HG03280 (cell line): ENCODE data around the gene RNF166.

Experiments used
- ATAC-seq: cut with Tn5 transposase; IDR thresholded peaks from one replicate; pipeline ENCODE4 v1.9.1; 2021; ENCODE audit warnings: mild to moderate bottlenecking, moderate library complexity; ENCODE audit not compliant: unreplicated experiment

RNF166 gene

GRCh38 chr16:88712362-88712979 is 6.3 kb upstream of the RNF166 start:
- no peak for ATAC-seq

DNA sequence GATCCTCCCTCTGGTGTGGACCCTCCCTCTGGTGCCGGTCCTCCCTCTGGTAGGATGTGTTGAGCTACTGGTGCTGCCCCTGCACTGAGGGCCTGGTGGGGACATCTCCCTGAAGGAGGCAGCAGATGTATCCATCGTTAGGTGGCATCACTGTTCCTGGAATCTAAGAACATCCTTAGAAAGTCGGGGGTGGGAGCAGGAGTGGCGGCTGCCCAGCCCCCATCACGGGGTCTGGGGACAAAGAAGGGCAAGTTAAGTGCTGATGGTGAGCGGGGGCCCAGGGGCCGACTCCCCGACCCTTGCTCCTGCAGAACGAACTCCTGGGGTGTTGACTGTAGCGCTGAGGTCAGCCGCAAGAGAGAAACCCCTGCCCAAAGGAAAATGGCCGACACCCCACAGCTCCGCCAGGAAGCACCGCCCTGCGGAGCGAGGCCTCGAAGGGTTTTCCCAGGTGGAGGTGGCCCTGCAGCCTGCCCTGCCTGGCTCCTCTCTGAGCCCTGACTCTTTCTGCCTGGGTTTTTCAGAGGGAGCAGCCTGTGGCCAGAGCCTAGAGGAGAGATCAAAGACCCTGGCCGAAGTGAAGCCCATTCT is 5.6 kb upstream of the RNF166 start:
- ATAC-seq = no peak

DNA sequence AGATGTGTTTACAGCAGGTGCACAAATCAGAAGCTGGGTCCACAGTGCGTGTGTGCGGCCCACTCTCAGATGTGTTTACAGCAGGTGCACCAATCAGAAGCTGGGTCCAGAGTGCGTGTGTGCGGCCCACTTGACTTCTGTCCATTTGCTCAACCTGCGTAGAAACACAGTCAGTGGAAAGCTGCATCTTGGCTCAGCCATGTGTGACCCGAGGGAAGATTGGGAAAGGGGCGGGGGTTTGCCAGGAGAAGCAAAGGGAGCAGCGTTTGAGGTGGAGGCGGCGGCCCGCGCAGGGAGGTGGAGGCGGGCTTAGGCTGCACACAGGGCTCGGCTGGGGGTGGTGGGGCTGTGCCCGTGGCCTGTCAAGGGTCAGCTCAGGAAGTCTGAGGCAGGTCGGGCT is 4.3 kb upstream of the RNF166 start:
- no peak for ATAC-seq

DNA sequence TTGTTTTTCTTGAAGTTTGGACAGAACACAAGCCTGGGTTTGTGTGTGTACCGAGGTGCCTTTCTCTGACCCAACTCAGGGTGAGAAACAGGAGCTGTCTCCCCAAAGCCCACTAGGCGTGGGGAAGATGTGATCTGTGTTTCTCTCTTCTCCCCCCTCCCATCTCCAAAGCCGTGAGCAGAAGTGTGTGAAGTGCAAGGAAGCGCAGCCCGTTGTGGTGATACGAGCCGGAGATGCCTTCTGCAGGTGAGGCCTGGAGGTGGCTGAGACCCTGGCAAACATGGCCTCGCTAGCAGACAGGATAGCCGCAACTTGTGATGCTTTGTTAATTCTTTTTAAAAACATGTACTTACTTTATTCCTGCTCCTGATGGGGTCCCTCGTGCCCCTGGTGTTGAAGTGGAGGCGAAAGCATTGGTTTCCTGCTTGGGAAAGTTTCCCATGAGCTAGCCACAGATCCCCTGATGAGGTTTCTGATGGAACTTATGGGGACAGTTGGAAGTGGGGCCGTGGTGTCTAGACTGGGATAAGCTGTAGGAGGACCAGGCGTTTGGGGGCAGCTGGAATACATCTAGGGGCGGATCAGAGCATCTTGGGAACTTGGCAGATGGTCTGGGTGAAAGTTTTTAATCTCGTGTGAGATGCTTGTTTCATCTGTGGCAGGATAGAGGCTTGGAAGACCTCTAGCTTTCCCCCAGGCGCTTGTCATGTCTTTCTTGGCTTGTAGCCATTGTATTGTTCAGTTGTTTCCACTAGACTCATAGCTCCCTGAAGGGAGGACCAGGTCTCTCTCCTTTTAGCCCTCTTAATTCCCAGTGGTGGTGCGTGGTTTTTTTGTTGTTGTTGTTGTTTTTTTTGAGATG is 988 bp upstream of the RNF166 start:
- ATAC-seq = no peak

GRCh38 chr16:88705801-88706228 is 393 bp downstream of the RNF166 start:
- ATAC-seq = peak; percentile 24

DNA sequence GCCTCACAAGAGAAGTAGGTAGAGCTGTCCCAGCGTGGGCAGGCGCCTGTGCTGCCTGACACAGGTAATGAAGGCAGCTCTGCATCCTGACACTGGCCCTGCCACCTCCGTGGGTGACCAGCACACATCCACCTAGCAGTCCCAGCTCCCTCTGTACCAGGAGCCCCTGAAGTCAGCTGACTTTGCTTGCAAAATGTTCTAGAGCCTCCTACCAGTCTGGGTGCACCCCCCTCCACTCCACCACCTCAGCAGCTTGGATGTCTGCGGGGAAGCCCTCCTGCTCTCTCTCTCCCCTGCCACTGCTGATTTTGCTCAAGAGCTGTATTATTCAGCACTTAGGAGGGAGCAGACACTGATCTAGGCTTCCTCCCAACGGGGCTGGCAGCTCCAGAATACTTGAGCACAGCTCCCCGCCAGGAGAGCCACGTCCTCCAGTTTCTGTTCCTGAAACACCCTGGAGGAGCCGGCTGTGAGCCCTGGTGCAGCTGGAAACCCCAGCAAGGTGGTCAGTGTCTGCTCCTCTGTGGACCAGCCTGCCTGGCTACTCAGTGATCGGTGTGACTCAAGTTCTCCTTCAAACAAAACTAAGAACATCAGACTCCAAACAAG is 1.0 kb downstream of the RNF166 start:
- no peak for ATAC-seq

DNA sequence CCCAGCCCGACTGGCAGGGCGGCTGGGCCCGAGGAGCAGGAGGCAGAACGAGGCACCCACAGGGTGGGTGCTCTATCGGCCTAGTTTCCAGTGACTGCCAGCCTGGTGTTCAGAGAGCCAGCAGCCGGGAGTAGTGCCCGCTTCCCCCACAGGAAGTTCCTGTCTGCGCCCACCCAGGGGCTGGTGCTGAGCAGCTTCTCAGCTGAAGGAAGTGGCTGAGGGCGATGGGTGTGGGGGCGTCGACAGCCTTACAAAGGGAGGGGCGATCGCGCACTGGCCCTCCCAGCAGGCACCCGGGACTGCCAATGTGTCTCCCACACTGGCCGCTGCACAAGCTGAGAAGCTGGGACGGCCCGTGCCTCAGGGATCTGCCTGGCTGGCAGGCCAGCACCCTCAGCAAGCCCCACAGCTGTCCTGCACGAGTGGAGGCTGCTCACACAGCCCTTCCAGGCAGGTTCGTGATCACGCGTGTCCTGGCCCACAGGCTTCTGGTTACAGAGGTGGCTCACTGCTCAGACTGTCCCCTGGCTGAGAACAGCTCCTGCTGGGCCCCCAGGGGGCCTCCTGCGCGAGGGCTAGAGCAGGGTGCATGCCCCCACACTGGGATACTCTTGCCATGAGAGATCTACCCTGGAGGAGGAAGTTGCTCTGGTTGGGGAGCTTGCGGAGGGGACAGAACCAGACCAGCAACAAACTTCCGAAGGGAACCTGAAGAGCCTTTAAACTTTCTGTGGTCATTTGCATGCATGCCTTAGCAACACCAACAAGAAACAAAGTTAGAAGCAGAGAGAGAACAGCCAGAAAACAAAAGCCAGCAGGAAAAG is 2.5 kb downstream of the RNF166 start:
- ATAC-seq = no peak

DNA sequence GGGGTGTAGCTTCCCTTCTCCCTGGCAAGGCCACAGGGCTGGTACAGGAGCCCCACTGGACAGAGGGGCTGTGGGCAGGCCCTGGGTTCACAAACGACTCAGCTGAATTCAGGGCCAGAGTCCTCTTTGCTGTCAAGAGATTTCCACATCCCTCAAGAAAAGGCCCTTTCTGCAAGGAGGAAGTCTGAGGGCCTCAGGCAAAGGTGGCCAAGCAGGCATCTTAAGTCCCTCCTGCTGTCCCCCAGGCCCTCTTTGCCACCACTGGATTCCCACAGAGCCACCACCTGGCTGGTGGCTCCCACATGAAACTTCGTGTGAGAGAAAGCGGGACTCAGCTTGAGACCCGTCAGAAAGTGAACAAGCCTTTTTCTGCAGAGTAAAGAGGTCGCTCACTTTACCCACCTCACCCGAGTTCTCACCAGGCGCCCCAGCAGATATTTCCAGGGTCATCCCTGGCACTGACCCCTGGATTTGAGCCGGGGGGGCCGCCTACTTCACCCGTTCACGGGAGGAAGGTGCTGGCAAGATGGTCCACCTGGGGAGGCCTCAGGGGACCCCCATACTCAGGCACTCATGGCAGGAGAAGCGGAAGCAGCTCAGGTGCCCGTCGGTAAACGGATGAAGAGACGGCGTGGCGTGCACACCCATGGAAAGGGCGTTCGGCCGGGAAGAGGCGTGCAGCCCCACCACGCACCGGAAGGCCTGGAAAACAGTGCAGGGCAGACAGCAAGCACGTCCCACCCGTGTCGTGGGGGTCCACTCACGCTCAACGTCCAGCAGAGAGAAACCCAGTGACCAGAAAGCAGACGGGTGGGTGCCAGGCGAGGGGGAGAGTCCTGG is 3.6 kb downstream of the RNF166 start:
- ATAC-seq = no peak

- no peak for ATAC-seq
Measured at GRCh38 chr16:88701581-88702370, 4.4 kb downstream of the RNF166 start.

DNA sequence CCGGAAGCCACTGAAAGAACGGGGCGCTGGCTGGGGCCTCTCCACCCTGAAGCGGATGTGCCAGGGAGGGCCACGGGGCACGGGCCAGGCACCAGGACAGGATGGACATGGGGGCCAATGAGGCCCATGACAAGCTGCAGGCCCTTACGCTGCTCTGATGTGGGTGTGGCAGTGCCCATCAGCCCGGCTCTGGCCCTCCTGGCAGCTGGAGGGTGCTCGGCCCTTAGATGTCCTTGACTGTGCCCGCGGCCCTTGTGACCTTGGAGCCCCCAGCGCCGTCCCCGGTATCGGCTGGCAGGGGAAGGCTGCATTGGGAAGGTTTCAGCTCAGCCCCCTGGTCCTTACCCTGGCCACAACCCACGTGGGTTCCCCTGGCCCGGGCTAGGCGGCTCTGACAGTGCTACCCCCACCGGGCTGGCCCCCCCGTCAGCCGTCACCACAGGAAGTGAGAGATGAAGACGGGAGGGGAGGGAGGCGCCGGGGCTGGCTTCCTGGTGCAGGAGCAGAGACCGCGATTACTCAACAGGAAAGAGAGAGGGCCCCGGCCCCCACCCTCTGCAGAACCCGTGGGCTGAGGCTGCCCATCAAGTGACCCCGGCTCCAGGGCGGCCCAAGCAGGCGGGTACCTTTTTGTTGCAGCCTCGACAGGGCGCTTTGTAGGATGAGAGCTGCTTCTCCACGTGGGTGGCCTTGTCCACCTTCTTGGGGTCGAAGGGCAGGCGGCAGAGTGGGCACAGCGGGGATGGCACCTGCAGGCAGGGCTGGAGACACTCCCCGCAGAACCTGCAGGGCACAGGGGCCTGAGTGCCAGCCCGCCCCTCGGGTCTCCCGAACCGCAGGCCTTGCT is 5.3 kb downstream of the RNF166 start:
- peak; percentile 73 for ATAC-seq

GRCh38 chr16:88700322-88700635 is 5.9 kb downstream of the RNF166 start:
- ATAC-seq = no peak

DNA sequence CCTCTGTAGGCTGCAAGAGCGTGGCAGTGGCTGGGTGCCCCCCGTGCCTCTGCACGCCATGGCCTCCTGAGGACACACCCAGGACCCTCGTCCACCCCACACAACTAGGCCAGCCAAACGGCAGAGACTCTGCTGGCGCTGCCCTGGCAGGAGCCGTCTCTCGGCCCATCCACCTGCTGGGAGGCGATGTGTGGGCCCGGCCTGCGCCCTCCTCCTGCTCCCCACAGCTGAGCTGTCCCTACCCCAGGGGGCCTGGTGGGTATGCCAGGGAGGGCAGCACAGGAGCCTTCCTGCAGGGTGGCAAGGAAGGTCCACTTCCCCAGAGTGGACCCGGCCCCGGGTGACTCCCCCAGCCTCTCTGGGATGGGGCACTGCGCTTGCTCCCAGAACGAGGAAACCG is 7.0 kb downstream of the RNF166 start:
- ATAC-seq = no peak

GRCh38 chr16:88698646-88699045 is 7.6 kb downstream of the RNF166 start:
- no peak for ATAC-seq

DNA sequence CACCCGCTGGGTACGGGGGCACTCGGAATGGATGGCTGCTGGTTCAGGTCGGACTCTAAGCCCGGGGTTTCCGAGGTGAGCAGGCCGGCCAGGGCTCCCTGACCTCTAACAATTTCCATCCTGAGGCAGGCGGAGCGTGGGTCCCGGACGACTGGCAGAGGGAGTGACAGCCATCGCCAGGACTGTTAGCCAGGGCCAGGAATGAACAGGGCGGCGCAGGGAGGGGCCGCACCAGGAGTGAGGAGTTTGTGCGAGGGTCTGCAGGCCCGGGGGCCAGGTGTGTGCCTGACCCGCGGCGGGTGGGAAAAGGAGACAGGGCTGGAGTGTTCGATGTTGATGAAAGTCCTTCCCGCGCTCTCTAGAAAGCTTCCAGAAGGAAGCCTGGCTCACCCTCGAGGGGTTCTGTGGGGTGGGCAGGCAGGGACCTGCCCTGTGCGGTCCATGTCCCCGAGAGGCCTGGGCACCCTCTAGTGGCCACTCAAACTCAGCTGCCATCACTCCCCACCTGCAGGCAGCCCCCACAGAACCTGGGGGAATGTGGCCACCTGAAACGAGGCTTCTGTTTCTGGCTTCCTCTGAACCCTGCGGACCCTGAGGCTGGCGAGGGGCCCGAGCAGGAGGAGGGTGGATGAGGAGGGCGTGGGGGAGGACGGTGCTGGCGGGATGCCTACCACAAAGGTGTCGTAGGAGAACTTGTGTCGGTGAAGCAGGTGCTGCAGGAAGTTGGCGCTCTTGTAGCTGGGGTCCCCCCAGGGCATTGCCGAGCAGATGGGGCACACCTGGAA is 8.2 kb downstream of the RNF166 start:
- ATAC-seq = no peak

GRCh38 chr16:88697116-88697830 is 8.9 kb downstream of the RNF166 start:
- no peak for ATAC-seq

GRCh38 chr16:88696441-88696840 is 9.8 kb downstream of the RNF166 start:
- no peak for ATAC-seq

- ATAC-seq = no peak
Measured at GRCh38 chr16:88695753-88696152, 10.5 kb downstream of the RNF166 start.
